T follicular helper cell (primary cell): ENCODE data around the gene PIEZO1.

ENCODE experiments used
- DNase-seq: peaks from one replicate; pipeline ENCODE4 v3.0.0-alpha.2; 2020; ENCODE audit warnings: low read depth

Gene PIEZO1

DNA sequence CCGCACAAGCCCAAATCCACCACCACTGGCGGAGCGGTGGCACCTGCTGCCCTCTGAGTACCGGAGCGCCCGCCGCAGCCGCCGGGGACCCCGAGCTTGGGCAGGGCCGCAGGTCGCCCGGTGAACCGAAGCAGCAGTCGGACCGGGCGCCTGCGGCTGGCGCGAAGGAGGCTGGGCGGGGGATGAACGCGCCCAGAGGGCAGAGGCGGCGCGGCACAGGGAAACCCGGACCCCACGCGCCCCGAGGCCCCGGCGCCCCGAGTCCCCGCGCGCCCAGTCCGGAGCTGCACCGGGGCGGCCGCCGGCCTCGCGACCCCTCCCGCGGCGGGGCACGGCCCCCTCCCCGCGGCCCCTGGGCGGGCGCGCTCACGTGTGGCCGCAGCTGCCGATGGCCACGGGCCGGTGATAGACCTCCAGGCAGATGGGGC is 79.2 kb downstream of the PIEZO1 start:
- DNase-seq: no peak

DNA sequence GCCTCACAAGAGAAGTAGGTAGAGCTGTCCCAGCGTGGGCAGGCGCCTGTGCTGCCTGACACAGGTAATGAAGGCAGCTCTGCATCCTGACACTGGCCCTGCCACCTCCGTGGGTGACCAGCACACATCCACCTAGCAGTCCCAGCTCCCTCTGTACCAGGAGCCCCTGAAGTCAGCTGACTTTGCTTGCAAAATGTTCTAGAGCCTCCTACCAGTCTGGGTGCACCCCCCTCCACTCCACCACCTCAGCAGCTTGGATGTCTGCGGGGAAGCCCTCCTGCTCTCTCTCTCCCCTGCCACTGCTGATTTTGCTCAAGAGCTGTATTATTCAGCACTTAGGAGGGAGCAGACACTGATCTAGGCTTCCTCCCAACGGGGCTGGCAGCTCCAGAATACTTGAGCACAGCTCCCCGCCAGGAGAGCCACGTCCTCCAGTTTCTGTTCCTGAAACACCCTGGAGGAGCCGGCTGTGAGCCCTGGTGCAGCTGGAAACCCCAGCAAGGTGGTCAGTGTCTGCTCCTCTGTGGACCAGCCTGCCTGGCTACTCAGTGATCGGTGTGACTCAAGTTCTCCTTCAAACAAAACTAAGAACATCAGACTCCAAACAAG is 79.8 kb downstream of the PIEZO1 start:
- peak; percentile 42 for DNase-seq

DNA sequence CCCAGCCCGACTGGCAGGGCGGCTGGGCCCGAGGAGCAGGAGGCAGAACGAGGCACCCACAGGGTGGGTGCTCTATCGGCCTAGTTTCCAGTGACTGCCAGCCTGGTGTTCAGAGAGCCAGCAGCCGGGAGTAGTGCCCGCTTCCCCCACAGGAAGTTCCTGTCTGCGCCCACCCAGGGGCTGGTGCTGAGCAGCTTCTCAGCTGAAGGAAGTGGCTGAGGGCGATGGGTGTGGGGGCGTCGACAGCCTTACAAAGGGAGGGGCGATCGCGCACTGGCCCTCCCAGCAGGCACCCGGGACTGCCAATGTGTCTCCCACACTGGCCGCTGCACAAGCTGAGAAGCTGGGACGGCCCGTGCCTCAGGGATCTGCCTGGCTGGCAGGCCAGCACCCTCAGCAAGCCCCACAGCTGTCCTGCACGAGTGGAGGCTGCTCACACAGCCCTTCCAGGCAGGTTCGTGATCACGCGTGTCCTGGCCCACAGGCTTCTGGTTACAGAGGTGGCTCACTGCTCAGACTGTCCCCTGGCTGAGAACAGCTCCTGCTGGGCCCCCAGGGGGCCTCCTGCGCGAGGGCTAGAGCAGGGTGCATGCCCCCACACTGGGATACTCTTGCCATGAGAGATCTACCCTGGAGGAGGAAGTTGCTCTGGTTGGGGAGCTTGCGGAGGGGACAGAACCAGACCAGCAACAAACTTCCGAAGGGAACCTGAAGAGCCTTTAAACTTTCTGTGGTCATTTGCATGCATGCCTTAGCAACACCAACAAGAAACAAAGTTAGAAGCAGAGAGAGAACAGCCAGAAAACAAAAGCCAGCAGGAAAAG is 81.3 kb downstream of the PIEZO1 start:
- DNase-seq: peak; percentile 42

DNA sequence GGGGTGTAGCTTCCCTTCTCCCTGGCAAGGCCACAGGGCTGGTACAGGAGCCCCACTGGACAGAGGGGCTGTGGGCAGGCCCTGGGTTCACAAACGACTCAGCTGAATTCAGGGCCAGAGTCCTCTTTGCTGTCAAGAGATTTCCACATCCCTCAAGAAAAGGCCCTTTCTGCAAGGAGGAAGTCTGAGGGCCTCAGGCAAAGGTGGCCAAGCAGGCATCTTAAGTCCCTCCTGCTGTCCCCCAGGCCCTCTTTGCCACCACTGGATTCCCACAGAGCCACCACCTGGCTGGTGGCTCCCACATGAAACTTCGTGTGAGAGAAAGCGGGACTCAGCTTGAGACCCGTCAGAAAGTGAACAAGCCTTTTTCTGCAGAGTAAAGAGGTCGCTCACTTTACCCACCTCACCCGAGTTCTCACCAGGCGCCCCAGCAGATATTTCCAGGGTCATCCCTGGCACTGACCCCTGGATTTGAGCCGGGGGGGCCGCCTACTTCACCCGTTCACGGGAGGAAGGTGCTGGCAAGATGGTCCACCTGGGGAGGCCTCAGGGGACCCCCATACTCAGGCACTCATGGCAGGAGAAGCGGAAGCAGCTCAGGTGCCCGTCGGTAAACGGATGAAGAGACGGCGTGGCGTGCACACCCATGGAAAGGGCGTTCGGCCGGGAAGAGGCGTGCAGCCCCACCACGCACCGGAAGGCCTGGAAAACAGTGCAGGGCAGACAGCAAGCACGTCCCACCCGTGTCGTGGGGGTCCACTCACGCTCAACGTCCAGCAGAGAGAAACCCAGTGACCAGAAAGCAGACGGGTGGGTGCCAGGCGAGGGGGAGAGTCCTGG is 82.4 kb downstream of the PIEZO1 start:
- no peak for DNase-seq

DNA sequence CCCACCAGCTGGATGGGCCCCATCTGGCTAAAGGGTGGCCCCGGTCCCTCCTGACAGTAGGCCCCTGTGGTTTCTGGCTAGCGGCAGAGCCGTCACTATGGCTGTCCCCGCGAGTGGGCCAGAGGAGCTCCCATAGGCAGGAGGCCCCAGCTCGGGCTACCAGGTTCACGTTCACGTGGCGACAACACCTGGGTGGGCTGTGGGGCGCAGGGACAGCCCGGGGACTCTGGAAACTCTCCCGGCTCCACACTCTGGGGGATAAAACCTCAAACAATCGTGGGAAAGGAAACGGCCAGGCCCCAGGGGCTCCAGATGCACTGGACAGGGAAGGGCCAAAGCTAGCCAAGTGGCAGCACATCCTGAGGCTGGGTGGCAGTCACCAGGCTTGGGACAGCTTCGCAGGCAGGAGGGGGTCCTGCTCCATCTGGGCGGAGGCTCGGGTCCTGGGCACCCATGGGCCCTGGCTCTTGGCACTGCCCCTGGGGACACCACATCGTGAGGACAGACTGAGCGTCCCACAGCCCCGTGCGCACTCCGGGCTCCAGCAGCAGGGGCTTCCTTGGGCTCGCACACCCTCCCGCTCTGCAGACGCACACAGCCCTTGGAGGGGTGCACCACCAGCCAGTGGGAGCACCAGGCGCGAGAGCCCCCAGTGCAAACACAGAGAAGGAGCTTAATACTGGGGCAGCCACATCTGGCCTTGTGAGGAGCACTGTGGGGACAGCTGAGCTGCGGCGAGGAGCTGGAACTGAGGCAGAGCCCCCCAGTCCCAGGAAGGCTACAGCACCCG is 83.2 kb downstream of the PIEZO1 start:
- DNase-seq: no peak

DNA sequence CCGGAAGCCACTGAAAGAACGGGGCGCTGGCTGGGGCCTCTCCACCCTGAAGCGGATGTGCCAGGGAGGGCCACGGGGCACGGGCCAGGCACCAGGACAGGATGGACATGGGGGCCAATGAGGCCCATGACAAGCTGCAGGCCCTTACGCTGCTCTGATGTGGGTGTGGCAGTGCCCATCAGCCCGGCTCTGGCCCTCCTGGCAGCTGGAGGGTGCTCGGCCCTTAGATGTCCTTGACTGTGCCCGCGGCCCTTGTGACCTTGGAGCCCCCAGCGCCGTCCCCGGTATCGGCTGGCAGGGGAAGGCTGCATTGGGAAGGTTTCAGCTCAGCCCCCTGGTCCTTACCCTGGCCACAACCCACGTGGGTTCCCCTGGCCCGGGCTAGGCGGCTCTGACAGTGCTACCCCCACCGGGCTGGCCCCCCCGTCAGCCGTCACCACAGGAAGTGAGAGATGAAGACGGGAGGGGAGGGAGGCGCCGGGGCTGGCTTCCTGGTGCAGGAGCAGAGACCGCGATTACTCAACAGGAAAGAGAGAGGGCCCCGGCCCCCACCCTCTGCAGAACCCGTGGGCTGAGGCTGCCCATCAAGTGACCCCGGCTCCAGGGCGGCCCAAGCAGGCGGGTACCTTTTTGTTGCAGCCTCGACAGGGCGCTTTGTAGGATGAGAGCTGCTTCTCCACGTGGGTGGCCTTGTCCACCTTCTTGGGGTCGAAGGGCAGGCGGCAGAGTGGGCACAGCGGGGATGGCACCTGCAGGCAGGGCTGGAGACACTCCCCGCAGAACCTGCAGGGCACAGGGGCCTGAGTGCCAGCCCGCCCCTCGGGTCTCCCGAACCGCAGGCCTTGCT is 84.2 kb downstream of the PIEZO1 start:
- peak; percentile 95 for DNase-seq

DNA sequence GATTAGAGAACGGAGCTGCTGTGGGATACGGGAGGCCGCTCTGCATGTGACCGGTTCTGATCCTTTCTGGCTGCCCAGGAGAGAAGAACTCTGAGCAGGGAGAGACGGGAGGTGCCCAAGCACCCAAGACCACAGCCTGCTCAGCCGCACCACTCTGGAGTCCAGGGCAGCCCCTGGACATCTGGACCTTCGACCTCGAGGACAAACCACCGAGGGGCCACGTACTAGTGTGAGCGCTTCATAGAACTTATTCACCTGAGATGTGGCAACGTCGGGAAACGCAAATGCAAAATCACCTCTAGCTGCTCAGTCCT is 84.7 kb downstream of the PIEZO1 start:
- DNase-seq: no peak

DNA sequence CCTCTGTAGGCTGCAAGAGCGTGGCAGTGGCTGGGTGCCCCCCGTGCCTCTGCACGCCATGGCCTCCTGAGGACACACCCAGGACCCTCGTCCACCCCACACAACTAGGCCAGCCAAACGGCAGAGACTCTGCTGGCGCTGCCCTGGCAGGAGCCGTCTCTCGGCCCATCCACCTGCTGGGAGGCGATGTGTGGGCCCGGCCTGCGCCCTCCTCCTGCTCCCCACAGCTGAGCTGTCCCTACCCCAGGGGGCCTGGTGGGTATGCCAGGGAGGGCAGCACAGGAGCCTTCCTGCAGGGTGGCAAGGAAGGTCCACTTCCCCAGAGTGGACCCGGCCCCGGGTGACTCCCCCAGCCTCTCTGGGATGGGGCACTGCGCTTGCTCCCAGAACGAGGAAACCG is 85.8 kb downstream of the PIEZO1 start:
- no peak for DNase-seq

DNA sequence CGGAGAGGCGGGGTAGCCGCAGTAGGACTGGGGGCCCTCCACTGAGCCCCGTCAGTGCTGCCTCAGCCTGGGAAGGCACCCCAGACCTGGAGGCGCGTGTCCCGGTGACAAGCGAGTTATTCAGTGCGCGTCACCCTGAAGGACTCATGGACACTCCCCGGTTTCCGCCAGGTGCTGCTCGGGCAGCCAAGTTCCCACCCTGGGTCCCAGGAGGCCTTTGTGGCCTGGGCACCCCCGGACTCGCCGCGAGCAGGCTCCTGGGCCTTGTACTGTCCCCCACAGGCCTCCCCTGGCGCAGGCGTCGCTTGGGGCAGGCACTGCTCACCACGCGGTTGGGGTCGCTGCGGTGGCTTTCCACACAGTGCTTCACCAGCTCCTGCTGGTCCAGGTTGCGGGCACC is 86.4 kb downstream of the PIEZO1 start:
- no peak for DNase-seq

DNA sequence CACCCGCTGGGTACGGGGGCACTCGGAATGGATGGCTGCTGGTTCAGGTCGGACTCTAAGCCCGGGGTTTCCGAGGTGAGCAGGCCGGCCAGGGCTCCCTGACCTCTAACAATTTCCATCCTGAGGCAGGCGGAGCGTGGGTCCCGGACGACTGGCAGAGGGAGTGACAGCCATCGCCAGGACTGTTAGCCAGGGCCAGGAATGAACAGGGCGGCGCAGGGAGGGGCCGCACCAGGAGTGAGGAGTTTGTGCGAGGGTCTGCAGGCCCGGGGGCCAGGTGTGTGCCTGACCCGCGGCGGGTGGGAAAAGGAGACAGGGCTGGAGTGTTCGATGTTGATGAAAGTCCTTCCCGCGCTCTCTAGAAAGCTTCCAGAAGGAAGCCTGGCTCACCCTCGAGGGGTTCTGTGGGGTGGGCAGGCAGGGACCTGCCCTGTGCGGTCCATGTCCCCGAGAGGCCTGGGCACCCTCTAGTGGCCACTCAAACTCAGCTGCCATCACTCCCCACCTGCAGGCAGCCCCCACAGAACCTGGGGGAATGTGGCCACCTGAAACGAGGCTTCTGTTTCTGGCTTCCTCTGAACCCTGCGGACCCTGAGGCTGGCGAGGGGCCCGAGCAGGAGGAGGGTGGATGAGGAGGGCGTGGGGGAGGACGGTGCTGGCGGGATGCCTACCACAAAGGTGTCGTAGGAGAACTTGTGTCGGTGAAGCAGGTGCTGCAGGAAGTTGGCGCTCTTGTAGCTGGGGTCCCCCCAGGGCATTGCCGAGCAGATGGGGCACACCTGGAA is 87.0 kb downstream of the PIEZO1 start:
- no peak for DNase-seq

DNA sequence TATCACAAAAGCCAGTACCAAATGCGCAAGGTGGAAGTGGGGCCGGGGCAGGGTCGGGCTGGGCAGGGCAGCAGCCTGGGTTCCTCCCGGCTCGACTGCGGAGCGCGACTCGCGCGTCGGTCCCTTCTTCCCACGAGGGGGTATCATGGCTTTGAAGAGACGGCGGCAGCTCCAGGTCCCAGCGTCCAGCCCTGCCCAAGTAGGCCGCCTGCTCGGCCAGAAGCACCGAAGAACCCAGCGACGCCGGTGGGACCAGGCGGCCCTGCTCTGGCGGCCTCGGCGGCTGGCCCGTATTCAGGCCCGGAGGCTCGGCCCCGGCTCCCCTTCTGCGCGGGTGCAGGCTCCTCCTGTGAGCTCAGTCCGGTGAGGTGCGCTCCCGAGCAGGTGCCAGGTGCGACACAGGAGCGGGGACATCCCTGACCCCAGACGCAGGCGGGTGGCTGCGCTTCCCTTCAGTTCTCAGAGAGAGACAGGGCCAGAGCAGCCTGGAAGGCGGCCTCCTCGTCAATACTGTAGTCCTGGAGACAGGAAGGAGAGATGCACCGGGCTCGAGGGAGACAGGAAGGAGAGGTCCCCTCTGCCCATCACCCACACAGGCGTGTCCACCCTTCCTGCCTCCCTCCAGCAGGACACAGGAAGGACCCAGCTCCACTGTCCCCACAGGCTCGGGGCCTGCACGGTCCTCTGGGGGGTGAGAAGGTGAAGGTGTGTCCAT is 87.7 kb downstream of the PIEZO1 start:
- DNase-seq: no peak

DNA sequence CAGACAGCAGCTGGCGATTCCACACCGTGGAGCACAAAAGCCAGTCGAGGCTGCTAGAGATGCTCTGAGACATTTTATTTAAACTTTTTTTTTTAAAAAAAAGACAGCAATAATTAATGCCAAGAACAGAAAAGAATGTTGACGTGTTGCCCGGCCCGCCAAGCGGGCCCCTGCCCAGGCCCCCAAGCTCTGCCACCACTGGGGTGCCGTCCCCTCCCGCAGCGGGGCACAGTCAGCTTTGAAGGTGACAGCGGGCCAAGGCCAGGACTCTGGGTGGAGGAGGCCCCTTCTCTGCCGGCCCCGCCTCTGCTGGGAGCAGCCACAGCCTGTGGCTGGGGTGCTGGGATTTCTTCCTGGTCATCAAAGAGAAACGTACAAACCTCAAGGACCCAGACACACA is 88.6 kb downstream of the PIEZO1 start:
- DNase-seq: no peak

DNA sequence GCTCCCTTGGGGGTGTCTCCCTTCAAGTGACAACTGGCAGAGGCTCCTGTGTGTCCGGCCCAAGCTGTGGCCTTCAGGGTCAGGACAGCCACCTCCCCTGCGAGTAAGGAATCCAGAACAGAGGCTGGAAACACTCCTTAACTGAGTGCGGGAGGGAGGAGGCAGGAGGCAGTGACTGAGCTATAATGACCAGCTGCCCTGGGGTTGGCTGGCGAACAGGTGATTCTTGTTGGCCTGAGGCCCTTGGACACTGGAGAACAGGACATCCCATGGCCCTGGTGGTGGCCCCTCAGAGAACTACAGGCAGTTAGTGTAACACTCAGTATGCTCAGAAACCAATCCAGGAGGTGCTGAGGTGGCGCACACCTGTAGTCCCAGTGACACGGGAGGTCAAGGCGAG is 89.3 kb downstream of the PIEZO1 start:
- no peak for DNase-seq

DNA sequence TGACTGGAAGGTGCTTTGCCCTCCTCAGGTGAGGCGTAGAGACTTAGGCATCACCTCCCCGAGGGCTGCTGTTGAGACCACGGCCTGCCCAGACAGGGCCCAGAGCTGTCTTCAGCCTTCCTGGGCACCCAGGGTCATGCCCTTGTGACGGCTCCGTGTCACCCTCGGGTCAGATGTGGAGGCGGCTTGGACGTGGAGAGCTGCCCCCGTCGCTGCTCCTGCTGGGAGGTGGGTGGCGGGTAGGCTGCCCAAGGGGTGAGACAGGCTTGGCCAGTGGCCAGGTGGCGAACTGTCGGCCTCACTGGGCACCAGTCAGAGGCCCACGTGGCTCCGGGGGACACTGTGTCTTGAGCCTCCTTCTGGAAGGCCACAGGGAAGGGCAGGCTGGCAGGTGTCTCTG is 89.8 kb downstream of the PIEZO1 start:
- DNase-seq: no peak

DNA sequence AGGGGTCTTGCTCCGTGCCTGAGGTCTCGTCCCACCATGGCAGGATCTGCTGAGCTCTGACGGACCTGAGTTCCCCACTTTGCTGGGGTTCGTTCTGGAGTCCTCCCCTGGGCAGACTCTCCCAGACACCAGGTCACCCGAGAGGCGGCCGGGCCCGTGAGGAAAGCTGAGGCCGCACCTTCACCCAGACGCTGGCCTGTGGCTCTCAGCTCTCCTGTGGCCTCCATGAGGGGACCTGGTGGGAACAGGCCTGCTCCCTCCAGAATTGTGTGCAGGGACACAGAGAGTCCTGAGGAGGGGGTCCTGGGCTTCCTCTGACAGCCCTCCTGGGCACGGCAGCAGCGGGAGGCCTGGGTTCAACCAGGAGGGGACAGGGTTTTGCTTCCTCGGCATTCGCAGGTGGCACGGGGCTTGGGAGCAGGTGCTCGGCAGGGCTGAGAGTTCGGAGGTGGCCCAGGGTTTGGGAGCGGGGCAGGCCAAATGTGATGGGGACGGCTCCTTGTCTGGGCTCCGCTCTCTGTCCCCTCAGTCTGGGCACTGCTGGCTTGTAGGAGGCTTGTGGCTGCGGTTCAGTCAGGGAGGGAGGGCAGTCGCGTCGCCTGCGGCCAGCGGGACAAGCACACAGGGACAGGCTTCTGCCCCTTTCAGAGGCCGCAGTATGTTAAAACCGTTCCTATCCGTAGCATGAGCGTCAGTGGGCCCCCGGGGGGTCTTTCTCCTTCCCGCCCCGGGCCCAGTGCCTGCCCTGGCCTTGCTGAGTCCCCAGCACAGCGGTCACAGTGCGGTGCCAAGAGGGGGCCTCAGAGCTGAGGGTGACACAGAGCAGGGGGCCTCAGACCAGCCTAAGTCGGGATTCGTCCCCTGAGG is 90.6 kb downstream of the PIEZO1 start:
- no peak for DNase-seq

DNA sequence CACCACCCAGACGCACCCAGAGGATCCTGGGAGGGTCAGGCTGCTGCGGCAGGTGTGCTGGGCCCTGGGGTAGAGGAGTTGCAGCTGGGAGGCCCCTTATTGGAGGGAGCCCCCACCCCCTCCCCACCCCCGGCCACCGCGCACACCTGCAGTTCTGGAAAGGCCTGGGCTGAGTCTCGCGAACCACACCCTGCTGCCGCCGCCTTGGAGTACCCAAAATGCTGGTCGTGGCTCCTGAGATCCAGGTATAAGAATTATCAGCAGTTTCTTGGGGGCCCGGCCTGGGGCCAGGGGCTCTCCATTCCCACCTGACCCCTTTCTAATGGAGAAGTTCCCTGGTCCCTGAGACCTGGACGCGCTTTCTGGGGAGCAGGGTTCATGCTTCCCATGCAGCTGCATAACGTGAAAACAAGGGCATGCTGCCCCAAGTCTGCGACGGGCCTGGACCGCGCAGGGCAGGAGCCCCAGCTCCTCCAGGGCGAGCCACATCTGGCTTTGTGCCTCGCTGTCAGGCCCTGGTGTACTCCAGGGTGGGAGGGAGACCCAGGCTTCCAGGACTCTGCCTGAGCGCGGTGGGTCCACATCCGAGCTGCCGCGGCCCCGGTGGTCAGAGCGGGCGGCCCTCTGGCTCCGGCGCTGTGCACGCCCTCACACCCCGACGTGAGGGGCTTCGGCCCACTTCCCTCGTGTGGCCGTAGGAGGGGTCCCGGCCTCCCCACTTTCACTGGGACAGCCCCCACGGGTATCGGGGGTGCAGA is 91.4 kb downstream of the PIEZO1 start:
- no peak for DNase-seq

DNA sequence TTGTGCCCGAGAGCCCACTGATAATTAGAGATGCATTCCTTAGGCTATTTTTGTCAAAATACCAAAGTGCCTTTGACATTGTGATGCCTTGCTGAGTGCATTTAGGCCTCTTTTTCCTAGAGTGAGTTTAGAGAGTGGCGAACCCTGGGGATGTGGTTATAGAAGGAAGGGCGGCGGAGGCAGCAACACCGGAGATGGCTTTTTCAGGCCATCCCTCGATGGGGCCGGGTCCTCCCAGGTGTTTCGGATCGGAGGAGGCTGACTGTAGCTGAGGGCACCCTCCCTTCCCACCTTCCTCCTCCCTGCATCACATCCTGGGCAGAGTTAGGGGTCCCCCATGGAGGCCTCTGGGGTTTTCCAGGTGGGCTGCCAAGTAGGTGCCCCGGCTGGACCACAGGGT is 92.2 kb downstream of the PIEZO1 start:
- no peak for DNase-seq
